Glutamatergic neuron (in vitro differentiated cells): ENCODE measurements around the gene RPS6KA2. TPM values are rescaled to one million over a fixed set of nuclear protein-coding genes. Genes with fewer than 3 reads are reported as not detected.

Experiments
- DNase-seq: peaks from one replicate; pipeline ENCODE4 v3.0.0; 2022
- H3K27ac Mint-ChIP-seq: one replicate; pipeline ENCODE4 v1.8.0; 2020; ENCODE audit warnings: mild to moderate bottlenecking, mixed read lengths, inconsistent platforms; ENCODE audit not compliant: unreplicated experiment
- H3K27me3 Mint-ChIP-seq: one replicate; pipeline ENCODE4 v1.8.0; 2020; ENCODE audit warnings: mild to moderate bottlenecking, moderate library complexity, mixed read lengths, inconsistent platforms; ENCODE audit not compliant: unreplicated experiment
- H3K36me3 Mint-ChIP-seq: one replicate; pipeline ENCODE4 v1.8.0; 2020; ENCODE audit warnings: mild to moderate bottlenecking, mixed read lengths, inconsistent platforms; ENCODE audit not compliant: unreplicated experiment
- H3K4me1 Mint-ChIP-seq: one replicate; pipeline ENCODE4 v1.8.0; 2020; ENCODE audit warnings: mild to moderate bottlenecking, low read depth, mixed read lengths, inconsistent platforms; ENCODE audit not compliant: unreplicated experiment
- H3K4me3 Mint-ChIP-seq: one replicate; pipeline ENCODE4 v1.8.0; 2020; ENCODE audit warnings: mild to moderate bottlenecking, mixed read lengths, inconsistent platforms; ENCODE audit not compliant: unreplicated experiment
- H3K9me3 Mint-ChIP-seq: one replicate; pipeline ENCODE4 v1.8.0; 2020; ENCODE audit warnings: mild to moderate bottlenecking, moderate library complexity, mixed read lengths, inconsistent platforms; ENCODE audit not compliant: unreplicated experiment
- CTCF ChIP-seq: fragments of 200-600 bp; sonication (generic); IDR thresholded peaks from one replicate; pipeline ENCODE4 v1.5.0; 2021; ENCODE audit not compliant: partially characterized antibody, unreplicated experiment
- total RNA-seq: library from RNA; stranded (reverse); fragmentation: NEBNext Ultra II Directional; extraction: Animal tissue kit (Norgen Biotek cat#: 25700); gene quantifications from one replicate; pipeline ENCODE4 v1.2.1, GENCODE V29; 2021; ENCODE audit not compliant: unreplicated experiment

Gene RPS6KA2
- total RNA-seq, 1 donor from 2014 or later: 109 TPM

DNA sequence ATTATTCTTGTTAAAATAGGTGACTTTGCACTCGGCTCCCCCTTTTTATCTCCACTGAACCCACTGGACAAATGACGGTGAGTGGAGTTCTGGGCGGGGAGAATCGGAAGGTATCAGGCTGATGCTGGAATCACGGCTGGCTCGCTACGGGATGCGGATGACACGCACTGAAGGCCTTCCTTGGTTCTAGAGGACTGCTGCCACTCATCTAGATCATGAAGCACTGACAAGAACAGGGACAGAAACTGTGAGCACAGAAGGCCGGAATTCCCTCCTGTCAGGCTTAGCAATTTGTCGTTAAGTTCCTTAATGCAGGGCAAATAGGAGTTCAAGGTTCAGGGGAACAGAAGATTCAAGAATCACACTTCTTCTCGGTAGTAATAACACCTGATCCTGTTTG is 154.4 kb downstream of the RPS6KA2 start:
- peaks cover 39% of the 10 kb centered on the region for H3K4me1 Mint-ChIP-seq
- peak; percentile 5 for DNase-seq
- H3K36me3 Mint-ChIP-seq: no peaks in the 10 kb centered on the region
- H3K27ac Mint-ChIP-seq: no peak overlapping the region
- no peak overlapping the region for H3K4me3 Mint-ChIP-seq
- no peak for TF ChIP-seq CTCF
- H3K27me3 Mint-ChIP-seq: peaks cover 15% of the 10 kb centered on the region
- H3K9me3 Mint-ChIP-seq: peaks cover 11% of the 10 kb centered on the region

- Mint-ChIP-seq H3K9me3 (peaks cover 15% of the 10 kb centered on the region), H3K27me3 (peaks cover 23% of the 10 kb centered on the region), H3K4me1 (peaks cover 46% of the 10 kb centered on the region), H3K27ac (no peak overlapping the region), H3K4me3 (no peak overlapping the region), H3K36me3 (no peaks in the 10 kb centered on the region)
- no peak for TF ChIP-seq CTCF
- peak; percentile 1 for DNase-seq
Observed at GRCh38 chr6:166471797-166472260, 155.2 kb downstream of the RPS6KA2 start.

DNA sequence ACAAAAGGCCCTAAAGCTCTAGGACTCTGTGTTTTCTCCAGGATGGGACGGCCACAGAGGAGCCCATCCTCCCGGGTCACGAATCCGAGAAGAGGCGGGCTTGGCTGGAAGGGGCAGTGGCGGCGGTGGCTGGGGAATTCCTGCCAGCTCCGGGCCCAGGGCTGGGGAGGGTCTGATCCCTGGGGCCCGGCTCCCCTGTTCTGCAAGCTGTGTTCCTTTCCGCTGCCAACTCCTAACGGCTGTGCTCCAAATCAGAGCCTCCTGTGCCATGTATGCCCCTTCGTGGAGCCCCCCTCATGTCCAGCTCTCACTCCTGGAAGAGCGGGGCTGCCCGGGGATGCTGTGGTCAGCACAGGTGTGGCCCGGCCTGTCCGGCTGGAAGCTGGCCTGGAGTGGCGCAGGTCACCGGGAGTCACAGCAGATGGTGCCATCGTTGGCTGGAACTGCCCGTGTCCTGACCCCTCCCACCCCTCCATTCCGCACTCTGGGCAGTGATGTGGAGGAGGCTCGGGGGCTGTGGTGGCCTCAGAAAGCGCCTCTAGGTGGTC is 156.1 kb downstream of the RPS6KA2 start:
- no peak for TF ChIP-seq CTCF
- no peak overlapping the region for H3K27ac Mint-ChIP-seq
- no peaks in the 10 kb centered on the region for H3K36me3 Mint-ChIP-seq
- no peak overlapping the region for H3K4me3 Mint-ChIP-seq
- peaks cover 48% of the 10 kb centered on the region for H3K4me1 Mint-ChIP-seq
- peak; percentile 22 for DNase-seq
- peaks cover 21% of the 10 kb centered on the region for H3K9me3 Mint-ChIP-seq
- peaks cover 25% of the 10 kb centered on the region for H3K27me3 Mint-ChIP-seq

DNA sequence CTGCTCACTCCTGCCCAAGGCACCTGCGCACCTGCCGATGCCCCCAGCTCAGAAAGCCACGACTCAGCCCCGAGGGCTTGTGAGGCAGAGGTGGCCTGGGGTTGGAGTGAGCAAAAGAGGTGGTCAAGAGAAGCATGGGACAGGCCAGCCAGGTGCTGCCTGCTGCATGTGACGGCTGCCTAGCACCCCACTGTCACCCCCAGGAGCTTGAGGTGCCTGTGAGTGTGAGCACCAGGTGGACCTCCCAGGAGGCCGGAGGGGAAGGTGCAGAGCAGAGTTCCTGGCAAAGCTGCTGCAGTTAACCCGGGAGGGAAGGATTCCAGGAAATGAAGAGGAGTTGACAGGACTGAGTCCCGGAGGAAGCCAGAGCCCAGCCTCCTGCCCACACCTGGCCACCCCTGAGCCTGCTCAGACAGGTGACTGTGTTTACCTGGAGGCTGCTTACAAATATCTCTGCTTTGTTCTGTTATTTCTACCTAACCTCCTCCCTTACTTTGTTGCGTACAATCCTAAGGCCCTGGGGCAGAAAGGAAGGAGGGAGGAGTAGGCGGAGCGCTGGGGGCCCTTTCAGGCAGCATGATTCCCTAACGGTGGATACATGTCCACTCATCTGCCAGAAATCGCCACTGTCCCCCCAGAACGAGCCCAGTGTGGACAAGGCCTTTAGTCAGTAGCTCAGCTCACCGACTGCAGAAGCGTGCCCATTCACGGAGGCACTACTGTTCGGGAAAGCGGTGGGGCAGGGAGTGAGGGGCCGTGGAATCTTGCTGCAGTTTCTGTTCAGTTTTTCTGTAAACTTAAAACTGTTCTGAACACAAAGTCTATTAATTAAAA is 156.8 kb downstream of the RPS6KA2 start:
- peak; percentile 10 for DNase-seq
- no peak for TF ChIP-seq CTCF
- Mint-ChIP-seq H3K4me3 (no peak overlapping the region), H3K27ac (no peak overlapping the region), H3K27me3 (peaks cover 21% of the 10 kb centered on the region), H3K36me3 (no peaks in the 10 kb centered on the region), H3K9me3 (peaks cover 21% of the 10 kb centered on the region), H3K4me1 (peaks cover 48% of the 10 kb centered on the region)

DNA sequence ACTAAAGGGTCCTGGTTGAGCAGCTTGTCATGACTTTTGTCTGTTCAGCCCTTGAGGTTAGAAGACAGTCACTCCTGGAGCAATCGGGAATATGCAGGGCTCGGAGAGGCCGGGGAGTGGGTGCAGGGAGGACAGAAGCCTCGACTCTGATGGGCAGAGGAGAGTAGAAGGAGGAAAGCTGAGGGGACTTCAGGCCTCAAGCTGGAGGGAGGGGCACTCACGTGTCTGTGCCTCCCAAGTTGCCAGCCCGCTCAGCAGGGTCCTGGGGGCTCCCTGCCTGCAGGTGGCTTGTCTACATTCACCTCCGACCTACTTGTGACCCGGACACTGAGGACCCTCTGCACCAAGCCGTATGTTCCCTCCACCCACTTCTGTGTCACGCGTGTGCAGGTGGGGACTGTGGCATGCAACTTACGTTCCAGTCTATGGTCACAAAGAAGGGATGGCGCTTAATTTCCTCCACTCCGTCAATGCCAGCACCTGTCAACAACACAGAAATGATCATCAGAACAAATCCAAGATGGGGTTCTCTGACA is 157.6 kb downstream of the RPS6KA2 start:
- H3K4me3 Mint-ChIP-seq: no peak overlapping the region

More for the DNA sequence above, 157.6 kb downstream of the RPS6KA2 start:
- Mint-ChIP-seq H3K9me3 (peaks cover 23% of the 10 kb centered on the region), H3K36me3 (no peaks in the 10 kb centered on the region), H3K4me1 (peaks cover 47% of the 10 kb centered on the region), H3K27me3 (peaks cover 23% of the 10 kb centered on the region), H3K27ac (no peak overlapping the region)
- TF ChIP-seq CTCF: no peak
- peak; percentile 5 for DNase-seq
